K562 (cell line): ENCODE results near the gene UBE2O. TPM values are rescaled to one million over a fixed set of nuclear protein-coding genes. Genes with fewer than 3 reads are reported as not detected.

Experiments used
- ATAC-seq: fragments of 200-7000 bp; cut with Tn5 transposase; 3 replicates; pipeline ENCODE4 v1.9.1; 2020; ENCODE audit warnings: moderate library complexity
- BruUV-seq: library from RNA; stranded (reverse); fragments of 400-500 nt; replicated peaks from 2 replicates; lab custom pipeline; 2021; lab: Mats Ljungman, UMichigan
- CTCF ChIA-PET: fragments of 300-600 bp; formaldehyde crosslinking; extraction: SDS; loops from one replicate; lab custom pipeline; 2021; ENCODE audit warnings: low intra/inter-chr PET ratio; lab: Yijun Ruan, JAX
- POLR2A ChIA-PET: fragments of 300-600, 350-650 bp; sonication (Branson Sonifier 250); formaldehyde crosslinking; extraction: SDS; loops from one replicate; lab custom pipeline; 2021; ENCODE audit warnings: antibody characterized with exemption, inconsistent platforms; lab: Yijun Ruan, JAX
- DNase-seq, 4 experiments: peaks; one replicate each; pipeline versions ENCODE4 v3.0.0 to v3.0.0-alpha.2; 2011 to 2018; ENCODE audit warnings: low spot score in 3 of 4, mixed read lengths in 3 of 4; ENCODE audit errors: extremely low read depth in 1 of 4
- FAIRE-seq: peaks from 2 replicates; lab custom pipeline; 2011; peaks lifted over from hg19 to GRCh38; lab: Jason Lieb, UNC
- H2AFZ ChIP-seq: 2 replicates; pipeline ENCODE4 v1.6.0; 2011; ENCODE audit warnings: low read depth, low read length, control low read depth, inconsistent platforms
- H3K27ac ChIP-seq: fragments of 200-600 bp; 3 replicates; pipeline ENCODE4 v1.8.0; 2011; ENCODE audit warnings: low read depth, mild to moderate bottlenecking, control low read depth, inconsistent platforms, low read length, moderate library complexity, mixed read lengths; ENCODE audit errors: extremely low read depth
- H3K27me3 ChIP-seq, 2 experiments: fragments of 300-600 bp in 1 of 2; 2 replicates in 1 of 2; 3 replicates in 1 of 2; pipeline versions ENCODE4 v1.6.0 to v1.8.0; 2011; ENCODE audit warnings: inconsistent platforms in 2 of 2, low read length in 2 of 2, mild to moderate bottlenecking in 1 of 2, mixed read lengths in 1 of 2, moderate library complexity in 1 of 2; ENCODE audit not compliant: control insufficient read depth in 2 of 2, insufficient read depth in 2 of 2
- H3K36me3 ChIP-seq: fragments of 300-600 bp; 3 replicates; pipeline ENCODE4 v1.8.0; 2011; ENCODE audit warnings: mild to moderate bottlenecking, low read length, inconsistent platforms; ENCODE audit not compliant: control insufficient read depth, insufficient read depth
- H3K4me1 ChIP-seq, 2 experiments: fragments of 200-600 bp in 1 of 2; replicated peaks in 1 of 2; 2 replicates in 1 of 2; 3 replicates in 1 of 2; pipeline versions ENCODE4 v1.5.1 to v1.8.0; 2011; ENCODE audit warnings: inconsistent platforms in 2 of 2, low read length in 2 of 2, mild to moderate bottlenecking in 1 of 2, mixed read lengths in 1 of 2, moderate library complexity in 1 of 2; ENCODE audit not compliant: control insufficient read depth in 2 of 2, insufficient read depth in 2 of 2
- H3K4me2 ChIP-seq: 2 replicates; pipeline ENCODE4 v1.6.1; 2011; ENCODE audit warnings: low read length, control low read depth, inconsistent platforms, mixed read lengths; ENCODE audit not compliant: insufficient read depth
- H3K4me3 ChIP-seq: fragments of 200-600 bp; sonication (generic), shearing (Covaris generic); 2 replicates; pipeline ENCODE4 v1.5.1; 2016; ENCODE audit warnings: control low read depth, inconsistent platforms
- H3K79me2 ChIP-seq: fragments of 200-600 bp; 3 replicates; pipeline ENCODE4 v1.8.0; 2011; ENCODE audit warnings: low read length, inconsistent platforms; ENCODE audit not compliant: control insufficient read depth, insufficient read depth
- H3K9ac ChIP-seq, 2 experiments: 2 replicates each; pipeline versions ENCODE4 v1.6.0 to v1.6.1; 2011; ENCODE audit warnings: low read depth in 2 of 2, low read length in 2 of 2, control low read depth in 1 of 2, inconsistent platforms in 1 of 2, mild to moderate bottlenecking in 1 of 2, mixed read lengths in 1 of 2; ENCODE audit not compliant: insufficient read depth in 1 of 2
- H3K9me1 ChIP-seq: one replicate; pipeline ENCODE4 v1.6.0; 2011; ENCODE audit warnings: inconsistent platforms, mild to moderate bottlenecking, low read length, moderate library complexity; ENCODE audit not compliant: control insufficient read depth, insufficient read depth
- H3K9me3 ChIP-seq: replicated peaks from 2 replicates; pipeline ENCODE4 v1.5.1; 2011; ENCODE audit warnings: low read depth, low read length, inconsistent platforms; ENCODE audit not compliant: control insufficient read depth, insufficient read depth
- H4K20me1 ChIP-seq: replicated peaks from 2 replicates; pipeline ENCODE4 v1.6.1; 2011; ENCODE audit warnings: low read length, inconsistent platforms, mixed read lengths; ENCODE audit not compliant: control insufficient read depth, insufficient read depth
- ATF6 ChIP-seq: sonication (generic); formaldehyde crosslinking; IDR thresholded peaks from 2 replicates; pipeline ENCODE4 v1.4.0; 2020; ENCODE audit warnings: mild to moderate bottlenecking, missing genetic modification reagents
- COPS2 ChIP-seq: fragments of 450-650 bp; conservative IDR thresholded peaks from 2 replicates; pipeline ENCODE4 v1.6.1; 2016; ENCODE audit warnings: mild to moderate bottlenecking, moderate library complexity
- CTCF ChIP-seq, 3 experiments: IDR thresholded peaks in 2 of 3; conservative IDR thresholded peaks in 1 of 3; 2 replicates each; pipeline ENCODE4 v1.5.1; 2011 to 2012; ENCODE audit warnings: low read length in 3 of 3, mild to moderate bottlenecking in 3 of 3, control low read depth in 2 of 3, improper control_type of control experiment in 1 of 3, inconsistent platforms in 1 of 3, low read depth in 1 of 3, mixed read lengths in 1 of 3, moderate library complexity in 1 of 3; ENCODE audit not compliant: insufficient read depth in 2 of 3
- E2F6 ChIP-seq, 2 experiments: IDR thresholded peaks; 2 replicates each; pipeline ENCODE4 v1.6.1; 2011; ENCODE audit warnings: borderline replicate concordance in 1 of 2, control low read depth in 1 of 2, low read depth in 1 of 2, low read length in 1 of 2, mild to moderate bottlenecking in 1 of 2, mixed read lengths in 1 of 2, moderate library complexity in 1 of 2; ENCODE audit not compliant: insufficient read depth in 1 of 2, insufficient read length in 1 of 2, poor library complexity in 1 of 2, severe bottlenecking in 1 of 2; ENCODE audit errors: extremely low read depth in 1 of 2
- GATAD2A ChIP-seq: fragments of 450-650 bp; IDR thresholded peaks from 2 replicates; pipeline ENCODE4 v1.6.1; 2017
- HIVEP1 ChIP-seq: fragments of 250-450 bp; sonication (Bioruptor Pico); IDR thresholded peaks from 2 replicates; pipeline ENCODE4 v1.4.0; 2020; ENCODE audit warnings: mild to moderate bottlenecking
- LCOR ChIP-seq: sonication (generic); formaldehyde crosslinking; IDR thresholded peaks from 2 replicates; pipeline ENCODE4 v1.8.0; 2022; ENCODE audit warnings: mild to moderate bottlenecking, missing genetic modification reagents
- NCOA2 ChIP-seq, 2 experiments: fragments of 450-650 bp; IDR thresholded peaks; 2 replicates each; pipeline ENCODE4 v1.6.1; 2018; ENCODE audit warnings: mild to moderate bottlenecking in 2 of 2, moderate library complexity in 1 of 2; ENCODE audit not compliant: partially characterized antibody in 2 of 2
- NFIC ChIP-seq: fragments of 450-650 bp; IDR thresholded peaks from 2 replicates; pipeline ENCODE4 v1.6.1; 2017; ENCODE audit warnings: mild to moderate bottlenecking, inconsistent platforms
- PHTF2 ChIP-seq: fragments of 250-450 bp; sonication (Bioruptor Pico); IDR thresholded peaks from 2 replicates; pipeline ENCODE4 v1.5.0; 2021; ENCODE audit warnings: mild to moderate bottlenecking
- TCF3 ChIP-seq: sonication (generic); formaldehyde crosslinking; IDR thresholded peaks from 2 replicates; pipeline ENCODE4 v1.4.0; 2020; ENCODE audit warnings: mild to moderate bottlenecking, missing genetic modification reagents
- TEAD1 ChIP-seq, 2 experiments: fragments of 450-650 bp in 1 of 2; sonication (generic) in 1 of 2; formaldehyde crosslinking; IDR thresholded peaks; 2 replicates each; pipeline versions ENCODE4 v1.4.0 to v1.8.0; 2020 to 2022; ENCODE audit warnings: mild to moderate bottlenecking in 2 of 2, missing genetic modification reagents in 1 of 2
- THRB ChIP-seq: fragments of 450-650 bp; formaldehyde crosslinking; conservative IDR thresholded peaks from 2 replicates; pipeline ENCODE4 v1.4.0; 2022; ENCODE audit warnings: mild to moderate bottlenecking, missing genetic modification characterization
- ZFP36 ChIP-seq: fragments of 150-350 bp; IDR thresholded peaks from 2 replicates; pipeline ENCODE4 v1.6.1; 2018; ENCODE audit warnings: low read length, low read depth; ENCODE audit not compliant: partially characterized antibody
- ZSCAN29 ChIP-seq: fragments of 450-650 bp; IDR thresholded peaks from 2 replicates; pipeline ENCODE4 v1.6.1; 2017
- WGBS: fragments of 100-300 bp; shearing (Covaris generic); methylation state at CpG from one replicate; pipeline ENCODE4 v1.1.6; 2016; ENCODE audit warnings: low coverage, mixed read lengths; ENCODE audit not compliant: insufficient coverage; ENCODE audit errors: missing lambda C conversion rate; 5-methylcytosine and 5-hydroxymethylcytosine counted together
- in situ Hi-C: fragments of 300-500 bp; cut with MboI; formaldehyde crosslinking; loops from 4 replicates; pipeline ENCODE4 v1.15.0; 2018; ENCODE audit warnings: inconsistent platforms, mixed read lengths
- intact Hi-C: fragments of 100-400 bp; cut with micrococcal nuclease; formaldehyde crosslinking; loops from 2 replicates; pipeline ENCODE4 v1.14.2; 2022
- polyA plus RNA-seq, 8 experiments: library from polyadenylated mRNA; depleted of rRNA in 4 of 8; stranded (reverse) in 5 of 8; unstranded in 3 of 8; fragments of >200 nt; fragmentation: Nextera tagmentation in 2 of 8; fragmentation: Illumina TruSeq in 1 of 8; extraction: Ambion mirVana in 2 of 8; extraction: Trizol in 1 of 8; gene quantifications; 2 replicates each; pipeline versions ENCODE4 v1.2.1 to v1.2.3, GENCODE V29; 2011 to 2014; ENCODE audit warnings: inconsistent platforms in 1 of 8, missing spikeins in 1 of 8
- total RNA-seq, 7 experiments: library from RNA; depleted of rRNA in 6 of 7; stranded (reverse); fragments of >200 nt in 6 of 7; fragmentation: Illumina TruSeq in 2 of 7; extraction: Trizol in 2 of 7; gene quantifications; 2 replicates each; pipeline versions ENCODE4 v1.2.1 to v1.2.3, GENCODE V29; 2011 to 2021; ENCODE audit warnings: low replicate concordance in 1 of 7

Gene UBE2O
- total and polyA plus RNA-seq, 9 of the 15 experiments (the other 6 are each of a cell fraction or from before 2014, with no cell fraction given) = 1.6 to 39.7 (median 13.3) TPM

DNA sequence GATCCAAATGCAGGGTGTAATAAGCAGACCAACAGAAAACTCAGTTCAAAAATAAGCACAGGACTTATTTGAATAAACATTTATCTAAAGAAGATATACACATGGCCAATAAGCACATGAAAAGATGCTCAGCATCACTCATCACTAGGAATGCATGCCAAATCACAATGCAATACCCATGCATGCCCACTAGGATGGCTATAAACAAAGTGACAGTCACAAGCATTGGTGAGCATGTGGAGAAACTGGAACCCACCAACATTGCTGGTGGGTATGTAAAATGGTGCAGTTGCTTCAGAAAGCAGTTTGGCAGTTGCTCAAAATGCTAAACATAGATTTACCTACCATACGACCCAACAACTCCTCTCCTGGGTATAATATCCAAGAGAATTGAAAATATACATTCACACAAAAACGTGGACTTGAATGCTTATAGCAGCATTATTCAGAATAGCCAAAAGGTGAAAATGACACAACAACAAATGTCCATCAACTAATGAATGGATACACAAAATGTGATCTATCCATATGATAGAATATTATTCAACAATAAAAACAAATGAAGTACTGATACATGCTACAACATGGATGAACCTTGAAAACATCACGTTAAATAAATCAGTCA is 20.1 kb downstream of the UBE2O start (continued):
- TF ChIP-seq GATAD2A (no peak), CTCF (IDR thresholded peaks at IDR 0.05 in 2 of 3, conservative IDR thresholded peaks at IDR 0.05 in 1 of 3; ENCODE audit: insufficient read depth in 2 of 3, low read depth in 1 of 3, low read length in 3 of 3) (peak; percentile 15 to 41 (median 30); a peak in 4 of 6 replicates), HIVEP1 (CRISPR knock-in tag) (no peak), NFIC (peak; percentile 22; the same call in 1 of the 2 replicates), TEAD1 (CRISPR knock-in tag; IDR thresholded peaks at IDR 0.05) (0 out of 4 replicates have a peak, but pooled peaks of 1 of the 2 experiments have one; percentile 23)

- peaks cover 4% of the 10 kb centered on the region; the same call in 1 of the 3 replicates for H3K36me3 ChIP-seq
- BruUV-seq = no TSS peak
- no peaks in the 10 kb centered on the region; a peak in 2 of 5 replicates for H3K4me1 ChIP-seq
- no peak overlapping the region for H2AFZ ChIP-seq
- POLR2A ChIA-PET = no interaction called here
- peaks cover 54% of the 10 kb centered on the region for H3K79me2 ChIP-seq
- DNase-seq (no peak), ATAC-seq (no peak), FAIRE-seq (no peak)
- no peaks in the 10 kb centered on the region for H3K9me3 ChIP-seq
- H3K27ac ChIP-seq = no peak overlapping the region
- no peak overlapping the region for H3K4me2 ChIP-seq
- intact Hi-C loops (no loop called here), in situ Hi-C loops (no loop called here)
- CTCF ChIA-PET = no interaction called here
- no peaks in the 10 kb centered on the region for H3K27me3 ChIP-seq
- H4K20me1 ChIP-seq = peaks cover 16% of the 10 kb centered on the region; the same call in 1 of the 2 replicates
- 72% methylated on average over 6 of the region's 6 CpGs for WGBS
- H3K9ac ChIP-seq = no peak overlapping the region
- no peak overlapping the region for H3K4me3 ChIP-seq
- H3K9me1 ChIP-seq = no peaks in the 10 kb centered on the region
- no peak for TF ChIP-seq PHTF2 (CRISPR knock-in tag)
- no peak for TF ChIP-seq LCOR (CRISPR knock-in tag)
- no peak for TF ChIP-seq COPS2
- TF ChIP-seq ZSCAN29 = no peak
- no peak for TF ChIP-seq E2F6 (IDR thresholded peaks at IDR 0.05; ENCODE audit: borderline replicate concordance in 1 of 2, extremely low read depth in 1 of 2, insufficient read depth in 1 of 2, insufficient read length in 1 of 2, low read depth in 1 of 2, low read length in 1 of 2, poor library complexity in 1 of 2, severe bottlenecking in 1 of 2)
- TF ChIP-seq NCOA2 (IDR thresholded peaks at IDR 0.05; ENCODE audit: partially characterized antibody in 2 of 2) = no peak
- no peak for TF ChIP-seq TCF3
- no peak for TF ChIP-seq THRB (CRISPR knock-in tag)
- no peak for TF ChIP-seq ZFP36
- no peak for TF ChIP-seq ATF6 (CRISPR knock-in tag)
These were observed 20.9 kb downstream of the UBE2O start for GRCh38 chr17:76432004-76432403.
